H1 (cell line): ENCODE measurements around the gene PDCD5. TPM values are rescaled to one million over a fixed set of nuclear protein-coding genes. Genes with fewer than 3 reads are reported as not detected.
A peak's percentile ranks its signal among the peaks of the same experiment; 100 is the strongest.

Source experiments
- RAD21 ChIP-seq, 2 experiments: IDR thresholded peaks in 1 of 2; conservative IDR thresholded peaks in 1 of 2; 2 replicates each; pipeline ENCODE4 v1.6.1; 2011; ENCODE audit warnings: low read depth in 2 of 2, low read length in 2 of 2, improper control_type of control experiment in 1 of 2, inconsistent platforms in 1 of 2, mild to moderate bottlenecking in 1 of 2, moderate library complexity in 1 of 2
- USF2 ChIP-seq: IDR thresholded peaks from 2 replicates; pipeline ENCODE4 v1.6.1; 2011; ENCODE audit warnings: low read length, improper control_type of control experiment
- polyA plus RNA-seq, 7 experiments: library from polyadenylated mRNA; depleted of rRNA in 3 of 7; stranded (reverse) in 5 of 7; unstranded in 2 of 7; fragments of >200 nt in 5 of 7; fragments of 200-250 nt in 2 of 7; gene quantifications; 1 replicate in 5 of 7; 2 replicates in 1 of 7; 4 replicates in 1 of 7; pipeline versions ENCODE4 v1.2.1 to v1.2.3, GENCODE V29; 2011 to 2013; ENCODE audit warnings: missing spikeins in 2 of 7, mixed read lengths in 2 of 7
- total RNA-seq: library from RNA; stranded (reverse); fragmentation: NEBNext Ultra II Directional; extraction: Animal tissue kit (Norgen Biotek cat#: 25700); gene quantifications from 2 replicates; pipeline ENCODE4 v1.2.1, GENCODE V29; 2021

The PDCD5 gene
- total and polyA plus RNA-seq, 2 of the 8 experiments (the other 6 are each of a cell fraction or from before 2014, with no cell fraction given): 43.2 to 98.8 TPM

DNA sequence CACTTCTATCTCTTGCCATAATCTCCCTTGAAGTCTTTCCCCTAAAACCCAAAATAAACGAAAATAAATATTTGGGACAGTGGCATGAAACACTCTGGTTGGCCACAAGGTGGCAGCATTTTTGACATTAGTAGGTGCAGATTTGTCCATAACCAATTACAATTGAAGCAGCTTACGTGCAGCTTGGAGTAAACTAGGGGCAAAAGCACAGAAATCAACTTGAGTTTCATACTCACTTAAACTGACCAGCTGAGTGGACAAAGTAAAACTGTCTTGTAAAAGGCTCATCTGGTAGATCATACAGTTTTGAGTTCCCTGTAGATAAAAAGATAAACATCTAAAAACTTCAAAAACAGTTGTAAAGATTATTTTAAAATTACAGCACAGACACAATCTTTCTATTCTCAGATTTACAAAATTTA, 18.8 kb downstream of the PDCD5 start (continued):
- no peak for TF ChIP-seq USF2
- peak; percentile 36 to 53 for TF ChIP-seq RAD21 (IDR thresholded peaks at IDR 0.05 in 1 of 2, conservative IDR thresholded peaks at IDR 0.05 in 1 of 2; ENCODE audit: low read depth in 2 of 2, low read length in 2 of 2)
